Choroid plexus epithelial cell (primary cell): ENCODE data around the gene FAM171A1.
A peak's percentile ranks its signal among the peaks of the same experiment; 100 is the strongest.

ENCODE experiments used
- DNase-seq: peaks from one replicate; pipeline ENCODE4 v3.0.0-alpha.2; 2010; ENCODE audit warnings: low read depth
- H3K4me3 ChIP-seq: 2 replicates; pipeline ENCODE4 v1.5.1; 2011; ENCODE audit warnings: low read depth, mild to moderate bottlenecking, control low read depth, low read length, moderate library complexity
- CTCF ChIP-seq: conservative IDR thresholded peaks from 2 replicates; pipeline ENCODE4 v1.5.1; 2011; ENCODE audit warnings: low read depth, mild to moderate bottlenecking, control low read depth, inconsistent platforms, low read length, moderate library complexity

The FAM171A1 gene

GRCh38 chr10:15197911-15198310 is 173.2 kb downstream of the FAM171A1 start:
- TF ChIP-seq CTCF, result no peak
- no peak for DNase-seq
- H3K4me3 ChIP-seq, result no peak overlapping the region

GRCh38 chr10:15197276-15197675 is 173.8 kb downstream of the FAM171A1 start:
- H3K4me3 ChIP-seq, result no peak overlapping the region
- no peak for TF ChIP-seq CTCF
- DNase-seq, result peak; percentile 65

GRCh38 chr10:15196021-15196834 is 174.9 kb downstream of the FAM171A1 start:
- no peak for TF ChIP-seq CTCF
- no peak for DNase-seq
- no peak overlapping the region for H3K4me3 ChIP-seq

GRCh38 chr10:15189133-15189885 is 181.8 kb downstream of the FAM171A1 start:
- no peak for DNase-seq
- H3K4me3 ChIP-seq, result no peak overlapping the region
- no peak for TF ChIP-seq CTCF

GRCh38 chr10:15188603-15189002 is 182.5 kb downstream of the FAM171A1 start:
- no peak for DNase-seq
- no peak for TF ChIP-seq CTCF
- no peak overlapping the region for H3K4me3 ChIP-seq

GRCh38 chr10:15183689-15184481 is 187.2 kb downstream of the FAM171A1 start:
- no peak for DNase-seq
- H3K4me3 ChIP-seq, result no peak overlapping the region
- no peak for TF ChIP-seq CTCF
